Left lung (tissue), 10 donors: ENCODE data around the gene RAB3B. TPM values are rescaled to one million over a fixed set of nuclear protein-coding genes. Genes with fewer than 3 reads are reported as not detected.

Experiments
- ATAC-seq: fragments of 200-7000 bp; cut with Tn5 transposase; one replicate; pipeline ENCODE4 v1.9.1; 2020; ENCODE audit warnings: moderate library complexity
- DNase-seq, 4 donors: peaks; one replicate each; pipeline ENCODE4 v3.0.0-alpha.2; 2013 to 2020
- H3K27ac ChIP-seq, 2 donors: fragments of 200-600 bp; sonication (generic) in 1 of 2; one replicate each; pipeline versions ENCODE4 v1.5.0 to v1.8.0; 2020 to 2021
- H3K27me3 ChIP-seq, 2 donors: fragments of 200-600 bp; sonication (generic) in 1 of 2; one replicate each; pipeline versions ENCODE4 v1.5.0 to v1.8.0; 2020 to 2021
- H3K36me3 ChIP-seq, 2 donors: fragments of 200-600 bp; sonication (generic) in 1 of 2; one replicate each; pipeline versions ENCODE4 v1.5.0 to v1.8.0; 2020 to 2021
- H3K4me1 ChIP-seq, 2 donors: fragments of 200-600 bp; one replicate each; pipeline ENCODE4 v1.8.0; 2021
- H3K4me3 ChIP-seq, 2 donors: fragments of 200-600 bp; sonication (generic) in 1 of 2; one replicate each; pipeline versions ENCODE4 v1.5.0 to v1.8.0; 2020 to 2021; ENCODE audit warnings: mild to moderate bottlenecking in 1 of 2
- H3K9me3 ChIP-seq, 2 donors: fragments of 200-600 bp; sonication (generic) in 1 of 2; one replicate each; pipeline versions ENCODE4 v1.5.0 to v1.8.0; 2020 to 2021
- CTCF ChIP-seq, 2 donors: fragments of 200-600 bp; sonication (generic) in 1 of 2; IDR thresholded peaks; one replicate each; pipeline versions ENCODE4 v1.5.0 to v1.8.0; 2021; ENCODE audit warnings: antibody characterized with exemption in 2 of 2
- intact Hi-C, 2 donors: fragments of 100-400 bp; cut with DNase I; formaldehyde crosslinking; loops; one replicate each; pipeline versions ENCODE4 v1.11.2 to v1.14.2; 2022
- polyA plus RNA-seq, 6 donors: library from polyadenylated mRNA; unstranded; fragments of 120-200 nt; gene quantifications; one replicate each; pipeline ENCODE4 v1.2.1, GENCODE V29; 2013; ENCODE audit not compliant: insufficient read length in 6 of 6
- total RNA-seq, 2 donors: library from RNA; stranded (reverse); fragmentation: NEBNext Ultra II Directional; extraction: Animal tissue kit (Norgen Biotek cat#: 25700); gene quantifications; one replicate each; pipeline ENCODE4 v1.2.1, GENCODE V29; 2021
- donor health status: DM: no; HTN: yes; CAD: no.
- donor health status: DM: no; HTN: no; CAD: no.

RAB3B gene
- total and polyA plus RNA-seq, 8 donors, result 0.05 to 0.63 (median 0.39) TPM

GRCh38 chr1:51961231-51961630 is 29.3 kb downstream of the RAB3B start:
- no peaks in the 10 kb centered on the region for H3K36me3 ChIP-seq
- ATAC-seq, result no peak
- H3K9me3 ChIP-seq, result no peaks in the 10 kb centered on the region
- no peak overlapping the region for H3K27ac ChIP-seq
- H3K4me3 ChIP-seq, result no peak overlapping the region
- no peak for DNase-seq
- intact Hi-C loops, result no loop called here
- no peaks in the 10 kb centered on the region for H3K4me1 ChIP-seq
- peaks cover 25 to 99% of the 10 kb centered on the region in 2 donors for H3K27me3 ChIP-seq
- no peak for TF ChIP-seq CTCF (IDR thresholded peaks at IDR 0.05)

GRCh38 chr1:51960262-51960661 is 30.2 kb downstream of the RAB3B start:
- TF ChIP-seq CTCF (IDR thresholded peaks at IDR 0.05), result no peak
- Histone ChIP-seq H3K4me1 (no peaks in the 10 kb centered on the region), H3K27me3 (peaks cover 23 to 96% of the 10 kb centered on the region in 2 donors), H3K27ac (no peak overlapping the region), H3K36me3 (no peaks in the 10 kb centered on the region), H3K9me3 (no peaks in the 10 kb centered on the region), H3K4me3 (no peak overlapping the region)
- ATAC-seq (no peak), DNase-seq (no peak)
- intact Hi-C loops, result no loop called here

GRCh38 chr1:51958824-51959223 is 31.7 kb downstream of the RAB3B start:
- intact Hi-C loops, result no loop called here
- H3K9me3 ChIP-seq, result no peaks in the 10 kb centered on the region
- no peak overlapping the region for H3K27ac ChIP-seq
- TF ChIP-seq CTCF (IDR thresholded peaks at IDR 0.05), result no peak
- no peaks in the 10 kb centered on the region for H3K36me3 ChIP-seq
- peaks cover 20 to 96% of the 10 kb centered on the region in 2 donors for H3K27me3 ChIP-seq
- no peaks in the 10 kb centered on the region for H3K4me1 ChIP-seq
- no peak overlapping the region for H3K4me3 ChIP-seq
- no peak for DNase-seq
- ATAC-seq, result no peak

GRCh38 chr1:51957618-51958017 is 32.9 kb downstream of the RAB3B start:
- Histone ChIP-seq H3K27me3 (peaks cover 25 to 96% of the 10 kb centered on the region in 2 donors), H3K4me1 (no peaks in the 10 kb centered on the region), H3K4me3 (no peak overlapping the region), H3K27ac (no peak overlapping the region), H3K36me3 (no peaks in the 10 kb centered on the region), H3K9me3 (no peaks in the 10 kb centered on the region)
- DNase-seq, result no peak
- intact Hi-C loops, result no loop called here
- no peak for TF ChIP-seq CTCF (IDR thresholded peaks at IDR 0.05)
- ATAC-seq, result no peak

- no peaks in the 10 kb centered on the region for H3K4me1 ChIP-seq
- H3K36me3 ChIP-seq, result no peaks in the 10 kb centered on the region
- no peaks in the 10 kb centered on the region for H3K9me3 ChIP-seq
- intact Hi-C loops, result no loop called here
- no peak overlapping the region for H3K4me3 ChIP-seq
- peaks cover 25 to 96% of the 10 kb centered on the region in 2 donors for H3K27me3 ChIP-seq
- peak; percentile 24 for ATAC-seq
- no peak for DNase-seq
- no peak for TF ChIP-seq CTCF (IDR thresholded peaks at IDR 0.05)
- H3K27ac ChIP-seq, result no peak overlapping the region
Measured at GRCh38 chr1:51956528-51957509, 33.7 kb downstream of the RAB3B start.
